Measurements from ENCODE around the gene TEDC1.

- TF ChIP-seq CTCF (conservative IDR thresholded peaks at IDR 0.05; ENCODE audit: low read depth, low read length) (no peak), EZH2 (IDR thresholded peaks at IDR 0.05; ENCODE audit: borderline replicate concordance, low read depth, low read length, poor library complexity, severe bottlenecking) (no peak)
These were observed 44.1 kb upstream of the TEDC1 start for GRCh38 chr14:105446971-105447370.
